IMR-90 (cell line): Measurements from ENCODE around the gene RPL15. TPM values are rescaled to one million over a fixed set of nuclear protein-coding genes. Genes with fewer than 3 reads are reported as not detected.
"Not testable (repeated sequence)": the region's sequence is repeated elsewhere in the genome, so short reads cannot be mapped to it uniquely, and the experiment has no call there.

Experiments
- ATAC-seq: fragments of 200-7000 bp; cut with Tn5 transposase; 2 replicates; pipeline ENCODE4 v1.9.1; 2020; ENCODE audit warnings: low read depth, mild to moderate bottlenecking, moderate library complexity
- BruUV-seq: library from RNA; stranded (reverse); fragments of 400-500 nt; replicated peaks from 2 replicates; lab custom pipeline; 2021; lab: Mats Ljungman, UMichigan
- CTCF ChIA-PET: fragments of 300-600 bp; formaldehyde crosslinking; extraction: SDS; loops from one replicate; lab custom pipeline; 2021; ENCODE audit warnings: antibody characterized with exemption; lab: Yijun Ruan, JAX
- POLR2A ChIA-PET: fragments of 300-600 bp; sonication (Branson Sonifier 250); formaldehyde crosslinking; loops from one replicate; lab custom pipeline; 2022; ENCODE audit warnings: antibody characterized with exemption; ENCODE audit not compliant: unreplicated experiment; lab: Charles Lee
- DNase-seq: peaks from one replicate; pipeline ENCODE4 v3.0.0; 2013
- H2AFZ ChIP-seq: replicated peaks from 2 replicates; pipeline ENCODE3; 2013; ENCODE audit warnings: low read length, mild to moderate bottlenecking; ENCODE audit not compliant: poor library complexity
- H2AK5ac ChIP-seq: 2 replicates; pipeline ENCODE4 v1.6.1; 2013; ENCODE audit warnings: low read depth, low read length, inconsistent platforms
- H2AK9ac ChIP-seq: replicated peaks from 2 replicates; pipeline ENCODE3; 2013; ENCODE audit warnings: mild to moderate bottlenecking, low read depth, low read length, moderate library complexity; ENCODE audit not compliant: poor library complexity
- H2BK120ac ChIP-seq: 2 replicates; pipeline ENCODE4 v1.6.1; 2013; ENCODE audit warnings: low read depth, low read length, inconsistent platforms
- H2BK15ac ChIP-seq: 3 replicates; pipeline ENCODE4 v1.6.1; 2013; ENCODE audit warnings: low read depth, low read length, inconsistent platforms
- H2BK20ac ChIP-seq: 2 replicates; pipeline ENCODE4 v1.6.1; 2013; ENCODE audit warnings: low read depth, mild to moderate bottlenecking, inconsistent platforms, low read length, moderate library complexity
- H2BK5ac ChIP-seq: 2 replicates; pipeline ENCODE4 v1.6.1; 2013; ENCODE audit warnings: mild to moderate bottlenecking, low read depth, low read length, inconsistent platforms; ENCODE audit not compliant: poor library complexity, severe bottlenecking
- H3K14ac ChIP-seq: replicated peaks from 2 replicates; pipeline ENCODE4 v1.6.1; 2013; ENCODE audit warnings: low read depth, low read length, inconsistent platforms
- H3K18ac ChIP-seq: 2 replicates; pipeline ENCODE4 v1.6.1; 2013; ENCODE audit warnings: low read depth, low read length, control low read depth
- H3K23ac ChIP-seq: 2 replicates; pipeline ENCODE4 v1.6.1; 2013; ENCODE audit warnings: low read depth, low read length, inconsistent platforms
- H3K27ac ChIP-seq: 2 replicates; pipeline ENCODE4 v1.5.1; 2013; ENCODE audit warnings: mild to moderate bottlenecking, control low read depth, low read length; ENCODE audit not compliant: insufficient read depth
- H3K27me3 ChIP-seq: 2 replicates; pipeline ENCODE4 v1.6.1; 2013; ENCODE audit warnings: low read length; ENCODE audit not compliant: control insufficient read depth, insufficient read depth
- H3K36me3 ChIP-seq: 2 replicates; pipeline ENCODE4 v1.6.1; 2013; ENCODE audit warnings: low read length, mixed read lengths; ENCODE audit not compliant: control insufficient read depth, insufficient read depth
- H3K4ac ChIP-seq: 2 replicates; pipeline ENCODE4 v1.6.1; 2013; ENCODE audit warnings: low read depth, low read length, inconsistent platforms
- H3K4me1 ChIP-seq: 2 replicates; pipeline ENCODE4 v1.6.1; 2013; ENCODE audit warnings: low read length, mixed read lengths; ENCODE audit not compliant: control insufficient read depth, insufficient read depth
- H3K4me2 ChIP-seq: 2 replicates; pipeline ENCODE4 v1.6.1; 2013; ENCODE audit warnings: low read depth, mild to moderate bottlenecking, control low read depth, low read length, moderate library complexity
- H3K4me3 ChIP-seq: 2 replicates; pipeline ENCODE4 v1.5.1; 2013; ENCODE audit warnings: low read depth, mild to moderate bottlenecking, control low read depth, low read length, moderate library complexity; ENCODE audit not compliant: insufficient read depth
- H3K56ac ChIP-seq: 2 replicates; pipeline ENCODE4 v1.6.1; 2013; ENCODE audit warnings: low read length, inconsistent platforms; ENCODE audit not compliant: insufficient read depth; ENCODE audit errors: extremely low read depth
- H3K79me1 ChIP-seq, 2 experiments: 2 replicates each; pipeline ENCODE4 v1.6.1; 2013; ENCODE audit warnings: low read length in 2 of 2, inconsistent platforms in 1 of 2, low read depth in 1 of 2
- H3K9ac ChIP-seq: 2 replicates; pipeline ENCODE4 v1.6.1; 2013; ENCODE audit warnings: low read depth, low read length, control low read depth
- H3K9me1 ChIP-seq: 2 replicates; pipeline ENCODE4 v1.6.1; 2013; ENCODE audit warnings: low read length, inconsistent platforms; ENCODE audit not compliant: insufficient read depth
- H3K9me3 ChIP-seq: 2 replicates; pipeline ENCODE4 v1.6.1; 2013; ENCODE audit warnings: low read length; ENCODE audit not compliant: control insufficient read depth, insufficient read depth
- H4K20me1 ChIP-seq: 2 replicates; pipeline ENCODE4 v1.6.1; 2013; ENCODE audit warnings: low read length, inconsistent platforms; ENCODE audit not compliant: insufficient read depth
- H4K5ac ChIP-seq: 2 replicates; pipeline ENCODE4 v1.6.1; 2013; ENCODE audit warnings: mild to moderate bottlenecking, low read depth, low read length, control low read depth
- H4K8ac ChIP-seq, 2 experiments: 2 replicates each; pipeline ENCODE4 v1.6.1; 2013; ENCODE audit warnings: low read depth in 2 of 2, low read length in 2 of 2, control low read depth in 1 of 2, inconsistent platforms in 1 of 2
- H4K91ac ChIP-seq: 2 replicates; pipeline ENCODE4 v1.6.1; 2013; ENCODE audit warnings: low read depth, low read length, inconsistent platforms; ENCODE audit not compliant: insufficient read depth
- WGBS, 2 experiments: methylation state at CpG; one replicate each; pipeline versions ENCODE4 v1.1.5 to v1.1.7; 2013; ENCODE audit warnings: missing lambda C conversion rate in 2 of 2; ENCODE audit not compliant: insufficient read length in 1 of 2; ENCODE audit errors: extremely low coverage in 2 of 2; 5-methylcytosine and 5-hydroxymethylcytosine counted together
- dilution Hi-C: fragments of 300-500 bp; cut with HindIII; formaldehyde crosslinking; loops from one replicate; pipeline ENCODE4 v1.14.3; 2018; ENCODE audit warnings: low sequenced_read_pairs; ENCODE audit not compliant: unreplicated experiment
- in situ Hi-C: fragments of 300-500 bp; cut with MboI; formaldehyde crosslinking; loops from 3 replicates; pipeline ENCODE4 v1.14.3; 2019; ENCODE audit warnings: low sequenced_read_pairs, inconsistent platforms, mixed read lengths
- intact Hi-C: fragments of 100-400 bp; cut with micrococcal nuclease; formaldehyde crosslinking; loops from 2 replicates; pipeline ENCODE4 v1.10.0; 2022
- polyA plus RNA-seq, 3 experiments: library from polyadenylated mRNA; depleted of rRNA; stranded (reverse); fragments of >200 nt; gene quantifications; 2 replicates each; pipeline ENCODE4 v1.2.3, GENCODE V29; 2012; ENCODE audit warnings: low replicate concordance in 1 of 3
- total RNA-seq: library from RNA; depleted of rRNA; stranded (reverse); fragments of >200 nt; gene quantifications from 2 replicates; pipeline ENCODE4 v1.2.3, GENCODE V29; 2012

The RPL15 gene
- total and polyA plus RNA-seq, 2 of the 4 experiments (the other 2 are of a cell fraction), result 1,419 to 4,701 TPM

GRCh38 chr3:23881993-23882392 is 34.9 kb upstream of the RPL15 start:
- in situ Hi-C loops, result loop anchor here (25.0 kb wide), 2 partner anchors 355 to 805 kb away; no protein-coding TSS in a partner anchor
- H4K20me1 ChIP-seq, result peaks cover 15% of the 10 kb centered on the region

More at GRCh38 chr3:23881993-23882392, 34.9 kb upstream of the RPL15 start:
- H2AK9ac ChIP-seq, H3K18ac ChIP-seq, H3K56ac ChIP-seq, H4K8ac ChIP-seq, H2AK5ac ChIP-seq, H2AFZ ChIP-seq, H3K9ac ChIP-seq, H3K23ac ChIP-seq, ATAC-seq, H4K91ac ChIP-seq, POLR2A ChIA-PET, H3K14ac ChIP-seq, BruUV-seq, H3K4me1 ChIP-seq, H3K36me3 ChIP-seq, dilution Hi-C loops, H2BK120ac ChIP-seq, H2BK5ac ChIP-seq, H2BK20ac ChIP-seq, H3K27me3 ChIP-seq, H3K4me3 ChIP-seq, H3K4me2 ChIP-seq, DNase-seq, H3K9me3 ChIP-seq, CTCF ChIA-PET, H3K27ac ChIP-seq, H4K5ac ChIP-seq, H3K9me1 ChIP-seq, H3K4ac ChIP-seq, intact Hi-C loops, H2BK15ac ChIP-seq: not testable (repeated sequence)
- peaks cover 20 to 57% of the 10 kb centered on the region in 2 experiments for H3K79me1 ChIP-seq
- WGBS, 2 experiments, result no CpG with 5 or more reads among the region's 4 CpGs
